ENCODE results near the gene CSTPP1. TPM values are rescaled to one million over a fixed set of nuclear protein-coding genes. Genes with fewer than 3 reads are reported as not detected.

Gene CSTPP1
- total and polyA plus RNA-seq, 2 donors (not counting 1 experiment from before 2014, with no cell fraction given), result 11.5 to 29.0 TPM

GRCh38 chr11:46900091-46900746 is 36.3 kb upstream of the CSTPP1 start:
- TF ChIP-seq, protein P1, sequence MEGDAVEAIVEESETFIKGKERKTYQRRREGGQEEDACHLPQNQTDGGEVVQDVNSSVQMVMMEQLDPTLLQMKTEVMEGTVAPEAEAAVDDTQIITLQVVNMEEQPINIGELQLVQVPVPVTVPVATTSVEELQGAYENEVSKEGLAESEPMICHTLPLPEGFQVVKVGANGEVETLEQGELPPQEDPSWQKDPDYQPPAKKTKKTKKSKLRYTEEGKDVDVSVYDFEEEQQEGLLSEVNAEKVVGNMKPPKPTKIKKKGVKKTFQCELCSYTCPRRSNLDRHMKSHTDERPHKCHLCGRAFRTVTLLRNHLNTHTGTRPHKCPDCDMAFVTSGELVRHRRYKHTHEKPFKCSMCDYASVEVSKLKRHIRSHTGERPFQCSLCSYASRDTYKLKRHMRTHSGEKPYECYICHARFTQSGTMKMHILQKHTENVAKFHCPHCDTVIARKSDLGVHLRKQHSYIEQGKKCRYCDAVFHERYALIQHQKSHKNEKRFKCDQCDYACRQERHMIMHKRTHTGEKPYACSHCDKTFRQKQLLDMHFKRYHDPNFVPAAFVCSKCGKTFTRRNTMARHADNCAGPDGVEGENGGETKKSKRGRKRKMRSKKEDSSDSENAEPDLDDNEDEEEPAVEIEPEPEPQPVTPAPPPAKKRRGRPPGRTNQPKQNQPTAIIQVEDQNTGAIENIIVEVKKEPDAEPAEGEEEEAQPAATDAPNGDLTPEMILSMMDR (IDR thresholded peaks at IDR 0.05), result no peak
- TF ChIP-seq EZH2 (IDR thresholded peaks at IDR 0.05; ENCODE audit: borderline replicate concordance, insufficient read depth, low read depth, low read length, poor library complexity, severe bottlenecking), result no peak
- no peak overlapping the region for H3K9ac ChIP-seq (ENCODE audit: low read length)
- DNase-seq, result no peak
- ChIA-PET CTCF (no interaction called here), POLR2A (no interaction called here)
- no peaks in the 10 kb centered on the region for H4K20me1 ChIP-seq (ENCODE audit: control insufficient read depth, insufficient read depth, low read length, poor library complexity, severe bottlenecking)
- intact Hi-C loops (cut with micrococcal nuclease), result no loop called here
- H3K79me2 ChIP-seq (ENCODE audit: control insufficient read depth, insufficient read depth, low read length), result no peaks in the 10 kb centered on the region
- Mint-ChIP-seq H3K4me1 (no peaks in the 10 kb centered on the region), H3K4me3 (no peak overlapping the region), H3K27me3 (peaks cover 13% of the 10 kb centered on the region), H3K9me3 (ENCODE audit: insufficient read depth) (no peaks in the 10 kb centered on the region), H3K27ac (no peak overlapping the region)
- no peak for ATAC-seq (ENCODE audit: low read depth)
- WGBS (ENCODE audit: insufficient coverage), result 91% methylated on average over 13 of the region's 13 CpGs
- peaks cover 0 to 2% (median 0%) of the 10 kb centered on the region in 4 experiments for H3K27me3 ChIP-seq (replicated peaks in 1 of 4; ENCODE audit: control extremely low read depth in 1 of 4, control insufficient read depth in 3 of 4, insufficient read depth in 4 of 4, low read length in 3 of 4)
- no peak overlapping the region for H3K4me3 ChIP-seq (ENCODE audit: control extremely low read depth in 1 of 5, extremely low read depth in 1 of 5, insufficient read depth in 1 of 5, low read depth in 2 of 5, low read length in 4 of 5)
- H3K4me1 ChIP-seq (ENCODE audit: control insufficient read depth in 2 of 2, insufficient read depth in 2 of 2, low read length in 2 of 2), result no peaks in the 10 kb centered on the region
- no peaks in the 10 kb centered on the region for H3K36me3 ChIP-seq (replicated peaks in 1 of 2; ENCODE audit: control extremely low read depth in 1 of 2, control insufficient read depth in 1 of 2, extremely low read depth in 1 of 2, insufficient read depth in 2 of 2, low read length in 1 of 2)
- no peak overlapping the region for H3K27ac ChIP-seq (ENCODE audit: low read length in 2 of 2)
- no peak overlapping the region for H2AFZ ChIP-seq (ENCODE audit: insufficient read depth, low read depth, low read length, poor library complexity, severe bottlenecking)
- H3K9me3 ChIP-seq (ENCODE audit: control extremely low read depth in 1 of 3, control insufficient read depth in 2 of 3, insufficient read depth in 1 of 3, low read length in 2 of 3), result no peaks in the 10 kb centered on the region
- no peak overlapping the region for H3K4me2 ChIP-seq (replicated peaks; ENCODE audit: low read depth, low read length, poor library complexity, severe bottlenecking)

- ATAC-seq (ENCODE audit: low read depth), result no peak
- WGBS (ENCODE audit: insufficient coverage), result no CpG with 5 or more reads among the region's 3 CpGs
- H2AFZ ChIP-seq (ENCODE audit: insufficient read depth, low read depth, low read length, poor library complexity, severe bottlenecking), result no peak overlapping the region
- no peaks in the 10 kb centered on the region for H4K20me1 ChIP-seq (ENCODE audit: control insufficient read depth, insufficient read depth, low read length, poor library complexity, severe bottlenecking)
- H3K9me3 ChIP-seq (ENCODE audit: control extremely low read depth in 1 of 3, control insufficient read depth in 2 of 3, insufficient read depth in 1 of 3, low read length in 2 of 3), result no peaks in the 10 kb centered on the region
- no peak overlapping the region for H3K27ac ChIP-seq (ENCODE audit: low read length in 2 of 2)
- H3K4me3 ChIP-seq (ENCODE audit: control extremely low read depth in 1 of 5, extremely low read depth in 1 of 5, insufficient read depth in 1 of 5, low read depth in 2 of 5, low read length in 4 of 5), result no peak overlapping the region
- Mint-ChIP-seq H3K4me3 (no peak overlapping the region), H3K9me3 (ENCODE audit: insufficient read depth) (no peaks in the 10 kb centered on the region), H3K27me3 (peaks cover 16% of the 10 kb centered on the region), H3K4me1 (no peaks in the 10 kb centered on the region), H3K27ac (no peak overlapping the region)
- no peaks in the 10 kb centered on the region for H3K79me2 ChIP-seq (ENCODE audit: control insufficient read depth, insufficient read depth, low read length)
- H3K36me3 ChIP-seq (replicated peaks in 1 of 2; ENCODE audit: control extremely low read depth in 1 of 2, control insufficient read depth in 1 of 2, extremely low read depth in 1 of 2, insufficient read depth in 2 of 2, low read length in 1 of 2), result no peaks in the 10 kb centered on the region
- no peak for DNase-seq
- intact Hi-C loops (cut with micrococcal nuclease), result no loop called here
- H3K27me3 ChIP-seq (replicated peaks in 1 of 4; ENCODE audit: control extremely low read depth in 1 of 4, control insufficient read depth in 3 of 4, insufficient read depth in 4 of 4, low read length in 3 of 4), result peaks cover 0 to 2% (median 0%) of the 10 kb centered on the region in 4 experiments
- ChIA-PET POLR2A (interaction anchor here (0.7 kb wide), 1 partner anchor 289 kb away, joined by 3 read pairs; no protein-coding TSS in a partner anchor), CTCF (no interaction called here)
- no peak overlapping the region for H3K4me2 ChIP-seq (replicated peaks; ENCODE audit: low read depth, low read length, poor library complexity, severe bottlenecking)
- no peaks in the 10 kb centered on the region for H3K4me1 ChIP-seq (ENCODE audit: control insufficient read depth in 2 of 2, insufficient read depth in 2 of 2, low read length in 2 of 2)
- TF ChIP-seq, protein P1 (IDR thresholded peaks at IDR 0.05), result no peak
- no peak for TF ChIP-seq EZH2 (IDR thresholded peaks at IDR 0.05; ENCODE audit: borderline replicate concordance, insufficient read depth, low read depth, low read length, poor library complexity, severe bottlenecking)
- no peak overlapping the region for H3K9ac ChIP-seq (ENCODE audit: low read length)
Observed at GRCh38 chr11:46901156-46901555, 35.4 kb upstream of the CSTPP1 start.
